Gastroesophageal sphincter (tissue), 3 donors: ENCODE results near the gene GAS2L3.

Experiments used
- EP300 ChIP-seq: sonication (generic); formaldehyde crosslinking; IDR thresholded peaks from one replicate; pipeline ENCODE4 v1.6.1; 2017; ENCODE audit warnings: antibody characterized with exemption, mild to moderate bottlenecking
- POLR2A ChIP-seq, 2 donors: fragments of 450-650 bp; IDR thresholded peaks; one replicate each; pipeline ENCODE4 v1.6.1; 2017; ENCODE audit warnings: antibody characterized with exemption in 2 of 2, mild to moderate bottlenecking in 2 of 2, moderate library complexity in 1 of 2
- POLR2AphosphoS5 ChIP-seq: sonication (generic); formaldehyde crosslinking; IDR thresholded peaks from one replicate; pipeline ENCODE4 v1.6.1; 2017; ENCODE audit warnings: antibody characterized with exemption
- TF ChIP-seq, protein P1 (sequence below), 4 experiments: fragments of 200-600 bp in 2 of 4; fragments of 450-650 bp in 2 of 4; sonication (generic) in 1 of 4; IDR thresholded peaks; one replicate each; pipeline ENCODE4 v1.5.1; 2017 to 2019; ENCODE audit warnings: antibody characterized with exemption in 4 of 4, mild to moderate bottlenecking in 2 of 4, moderate library complexity in 2 of 4

DNA sequence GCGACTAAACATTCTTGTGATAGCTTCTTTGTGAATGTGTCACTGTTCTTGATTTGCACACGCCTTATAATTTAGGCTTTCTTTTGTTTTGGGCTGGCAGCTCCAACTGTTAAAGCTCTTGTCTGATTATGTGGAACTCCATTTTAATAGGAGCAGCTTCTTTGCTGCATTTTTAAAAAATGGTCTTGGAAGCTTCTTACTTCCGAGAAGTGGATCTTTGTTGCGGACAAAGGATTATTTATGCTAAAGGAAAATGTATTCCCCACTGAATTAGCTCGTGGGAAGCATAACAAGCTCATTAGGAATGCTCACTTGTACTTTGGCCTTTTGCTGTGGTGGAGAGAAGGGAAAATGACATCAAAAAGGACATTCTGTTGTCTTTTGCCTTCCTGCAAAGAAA lies 20.0 kb downstream of the GAS2L3 start:
- TF ChIP-seq, protein P1, sequence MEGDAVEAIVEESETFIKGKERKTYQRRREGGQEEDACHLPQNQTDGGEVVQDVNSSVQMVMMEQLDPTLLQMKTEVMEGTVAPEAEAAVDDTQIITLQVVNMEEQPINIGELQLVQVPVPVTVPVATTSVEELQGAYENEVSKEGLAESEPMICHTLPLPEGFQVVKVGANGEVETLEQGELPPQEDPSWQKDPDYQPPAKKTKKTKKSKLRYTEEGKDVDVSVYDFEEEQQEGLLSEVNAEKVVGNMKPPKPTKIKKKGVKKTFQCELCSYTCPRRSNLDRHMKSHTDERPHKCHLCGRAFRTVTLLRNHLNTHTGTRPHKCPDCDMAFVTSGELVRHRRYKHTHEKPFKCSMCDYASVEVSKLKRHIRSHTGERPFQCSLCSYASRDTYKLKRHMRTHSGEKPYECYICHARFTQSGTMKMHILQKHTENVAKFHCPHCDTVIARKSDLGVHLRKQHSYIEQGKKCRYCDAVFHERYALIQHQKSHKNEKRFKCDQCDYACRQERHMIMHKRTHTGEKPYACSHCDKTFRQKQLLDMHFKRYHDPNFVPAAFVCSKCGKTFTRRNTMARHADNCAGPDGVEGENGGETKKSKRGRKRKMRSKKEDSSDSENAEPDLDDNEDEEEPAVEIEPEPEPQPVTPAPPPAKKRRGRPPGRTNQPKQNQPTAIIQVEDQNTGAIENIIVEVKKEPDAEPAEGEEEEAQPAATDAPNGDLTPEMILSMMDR (IDR thresholded peaks at IDR 0.05) = no peak
- TF ChIP-seq EP300 = no peak
- no peak for TF ChIP-seq POLR2A (IDR thresholded peaks at IDR 0.05)
- TF ChIP-seq POLR2AphosphoS5 = no peak
